Measurements from ENCODE around the gene MRPS24.

- TF ChIP-seq, protein P1, sequence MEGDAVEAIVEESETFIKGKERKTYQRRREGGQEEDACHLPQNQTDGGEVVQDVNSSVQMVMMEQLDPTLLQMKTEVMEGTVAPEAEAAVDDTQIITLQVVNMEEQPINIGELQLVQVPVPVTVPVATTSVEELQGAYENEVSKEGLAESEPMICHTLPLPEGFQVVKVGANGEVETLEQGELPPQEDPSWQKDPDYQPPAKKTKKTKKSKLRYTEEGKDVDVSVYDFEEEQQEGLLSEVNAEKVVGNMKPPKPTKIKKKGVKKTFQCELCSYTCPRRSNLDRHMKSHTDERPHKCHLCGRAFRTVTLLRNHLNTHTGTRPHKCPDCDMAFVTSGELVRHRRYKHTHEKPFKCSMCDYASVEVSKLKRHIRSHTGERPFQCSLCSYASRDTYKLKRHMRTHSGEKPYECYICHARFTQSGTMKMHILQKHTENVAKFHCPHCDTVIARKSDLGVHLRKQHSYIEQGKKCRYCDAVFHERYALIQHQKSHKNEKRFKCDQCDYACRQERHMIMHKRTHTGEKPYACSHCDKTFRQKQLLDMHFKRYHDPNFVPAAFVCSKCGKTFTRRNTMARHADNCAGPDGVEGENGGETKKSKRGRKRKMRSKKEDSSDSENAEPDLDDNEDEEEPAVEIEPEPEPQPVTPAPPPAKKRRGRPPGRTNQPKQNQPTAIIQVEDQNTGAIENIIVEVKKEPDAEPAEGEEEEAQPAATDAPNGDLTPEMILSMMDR (IDR thresholded peaks at IDR 0.05; ENCODE audit: low read depth, low read length) = no peak
- no peak for TF ChIP-seq EZH2phosphoT487 (IDR thresholded peaks at IDR 0.05; ENCODE audit: low read depth)
Observed at GRCh38 chr7:43876976-43877745, 7.8 kb upstream of the MRPS24 start.
